ENCODE data around the gene UBALD2. TPM values are rescaled to one million over a fixed set of nuclear protein-coding genes. Genes with fewer than 3 reads are reported as not detected.

The UBALD2 gene
- total and polyA plus RNA-seq, 2 donors (not counting 3 experiments of a cell fraction or from before 2014, with no cell fraction given): 46.9 to 70.9 TPM

DNA sequence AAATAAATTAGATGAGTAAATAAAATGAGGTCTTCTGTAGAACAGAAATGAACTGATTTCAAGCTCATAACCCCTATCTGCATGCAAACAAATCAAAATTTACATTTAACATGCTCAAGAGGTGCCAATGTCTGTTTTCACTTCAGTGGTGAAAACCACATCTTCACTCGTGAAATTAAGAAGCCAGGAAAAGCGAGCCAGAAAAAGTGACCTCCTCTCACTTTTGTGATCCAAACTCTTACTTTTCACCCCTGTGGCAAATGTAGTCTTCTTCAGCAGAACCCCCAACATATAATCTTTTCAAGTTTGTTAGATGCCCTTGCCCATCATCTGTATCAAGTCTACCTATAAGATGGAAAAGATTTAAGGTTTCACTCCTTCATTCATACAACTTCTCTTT lies 52.4 kb downstream of the UBALD2 start:
- intact Hi-C loops (cut with micrococcal nuclease): loop anchor here (10.0 kb wide), 1 partner anchor 187 kb away; the partner anchor contains the start of gene RHBDF2
- POLR2A ChIA-PET: no interaction called here
- TF ChIP-seq POLR2AphosphoS5 (IDR thresholded peaks at IDR 0.05; ENCODE audit: insufficient read depth, low read depth, low read length) (no peak), FOS (IDR thresholded peaks at IDR 0.05; ENCODE audit: borderline replicate concordance, insufficient read depth, low read length) (no peak), MYC (IDR thresholded peaks at IDR 0.05; ENCODE audit: low read depth, low read length) (no peak), EZH2 (IDR thresholded peaks at IDR 0.05; ENCODE audit: borderline replicate concordance, low read depth, low read length, severe bottlenecking) (no peak), JUN (IDR thresholded peaks at IDR 0.05; ENCODE audit: borderline replicate concordance, insufficient read depth, insufficient read length, low read depth) (no peak), GATA2 (IDR thresholded peaks at IDR 0.05; ENCODE audit: insufficient read depth, insufficient read length, low read depth, low read length) (no peak), POLR2A (IDR thresholded peaks at IDR 0.05; ENCODE audit: low read depth, low read length) (no peak)
- TF ChIP-seq, protein P1, sequence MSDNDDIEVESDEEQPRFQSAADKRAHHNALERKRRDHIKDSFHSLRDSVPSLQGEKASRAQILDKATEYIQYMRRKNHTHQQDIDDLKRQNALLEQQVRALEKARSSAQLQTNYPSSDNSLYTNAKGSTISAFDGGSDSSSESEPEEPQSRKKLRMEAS (IDR thresholded peaks at IDR 0.05; ENCODE audit: insufficient read depth, insufficient read length): no peak
- TF ChIP-seq, protein P2, sequence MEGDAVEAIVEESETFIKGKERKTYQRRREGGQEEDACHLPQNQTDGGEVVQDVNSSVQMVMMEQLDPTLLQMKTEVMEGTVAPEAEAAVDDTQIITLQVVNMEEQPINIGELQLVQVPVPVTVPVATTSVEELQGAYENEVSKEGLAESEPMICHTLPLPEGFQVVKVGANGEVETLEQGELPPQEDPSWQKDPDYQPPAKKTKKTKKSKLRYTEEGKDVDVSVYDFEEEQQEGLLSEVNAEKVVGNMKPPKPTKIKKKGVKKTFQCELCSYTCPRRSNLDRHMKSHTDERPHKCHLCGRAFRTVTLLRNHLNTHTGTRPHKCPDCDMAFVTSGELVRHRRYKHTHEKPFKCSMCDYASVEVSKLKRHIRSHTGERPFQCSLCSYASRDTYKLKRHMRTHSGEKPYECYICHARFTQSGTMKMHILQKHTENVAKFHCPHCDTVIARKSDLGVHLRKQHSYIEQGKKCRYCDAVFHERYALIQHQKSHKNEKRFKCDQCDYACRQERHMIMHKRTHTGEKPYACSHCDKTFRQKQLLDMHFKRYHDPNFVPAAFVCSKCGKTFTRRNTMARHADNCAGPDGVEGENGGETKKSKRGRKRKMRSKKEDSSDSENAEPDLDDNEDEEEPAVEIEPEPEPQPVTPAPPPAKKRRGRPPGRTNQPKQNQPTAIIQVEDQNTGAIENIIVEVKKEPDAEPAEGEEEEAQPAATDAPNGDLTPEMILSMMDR (IDR thresholded peaks at IDR 0.05; ENCODE audit: extremely low read depth in 1 of 2, insufficient read depth in 1 of 2, low read depth in 1 of 2, low read length in 2 of 2): no peak
- Histone ChIP-seq H3K9ac (replicated peaks; ENCODE audit: extremely low read depth, insufficient read depth, low read length) (no peak overlapping the region), H3K36me3 (ENCODE audit: control insufficient read depth in 2 of 2, extremely low read depth in 1 of 2, insufficient read depth in 2 of 2, low read length in 2 of 2) (peaks cover 8 to 16% of the 10 kb centered on the region in 2 experiments), H3K4me2 (ENCODE audit: insufficient read depth, low read length) (no peak overlapping the region), H3K27me3 (ENCODE audit: control insufficient read depth in 2 of 2, insufficient read depth in 2 of 2, low read length in 2 of 2) (no peaks in the 10 kb centered on the region), H3K27ac (ENCODE audit: insufficient read depth, low read depth, low read length) (no peak overlapping the region), H3K4me1 (ENCODE audit: control insufficient read depth, extremely low read depth, insufficient read depth, low read length) (peaks cover 30% of the 10 kb centered on the region), H3K9me1 (replicated peaks; ENCODE audit: control insufficient read depth, extremely low read depth, insufficient read depth, low read length) (no peaks in the 10 kb centered on the region), H3K9me3 (replicated peaks; ENCODE audit: control insufficient read depth, insufficient read depth, low read length) (no peaks in the 10 kb centered on the region), H3K4me3 (replicated peaks in 1 of 3; ENCODE audit: insufficient read depth in 1 of 3, low read depth in 1 of 3, low read length in 3 of 3) (no peak overlapping the region), H3K79me2 (ENCODE audit: control insufficient read depth, insufficient read depth, low read length) (peaks cover 2% of the 10 kb centered on the region), H4K20me1 (replicated peaks; ENCODE audit: control insufficient read depth, extremely low read depth, insufficient read depth, low read length) (peaks cover 2% of the 10 kb centered on the region), H2AFZ (ENCODE audit: low read depth, low read length) (no peak overlapping the region)
- dilution Hi-C loops (cut with MboI; ENCODE audit: extremely low pct_ligation_motif_present, low sequenced_read_pairs): no loop called here
- FAIRE-seq (no peak), DNase-seq (ENCODE audit: low read depth, low spot score) (no peak)
- CTCF ChIA-PET: interaction anchor here (0.9 to 1.5 kb wide), 2 partner anchors 10 to 36 kb away, joined by 3 to 4 read pairs; no protein-coding TSS in a partner anchor
- BruUV-seq (replicated peaks): no TSS peak

All from endothelial cell of umbilical vein (primary cell).